ENCODE results near the gene EEF1E1. TPM values are rescaled to one million over a fixed set of nuclear protein-coding genes. Genes with fewer than 3 reads are reported as not detected.

The EEF1E1 gene
- total RNA-seq, 1 donor from 2014 or later: 88.8 TPM

DNA sequence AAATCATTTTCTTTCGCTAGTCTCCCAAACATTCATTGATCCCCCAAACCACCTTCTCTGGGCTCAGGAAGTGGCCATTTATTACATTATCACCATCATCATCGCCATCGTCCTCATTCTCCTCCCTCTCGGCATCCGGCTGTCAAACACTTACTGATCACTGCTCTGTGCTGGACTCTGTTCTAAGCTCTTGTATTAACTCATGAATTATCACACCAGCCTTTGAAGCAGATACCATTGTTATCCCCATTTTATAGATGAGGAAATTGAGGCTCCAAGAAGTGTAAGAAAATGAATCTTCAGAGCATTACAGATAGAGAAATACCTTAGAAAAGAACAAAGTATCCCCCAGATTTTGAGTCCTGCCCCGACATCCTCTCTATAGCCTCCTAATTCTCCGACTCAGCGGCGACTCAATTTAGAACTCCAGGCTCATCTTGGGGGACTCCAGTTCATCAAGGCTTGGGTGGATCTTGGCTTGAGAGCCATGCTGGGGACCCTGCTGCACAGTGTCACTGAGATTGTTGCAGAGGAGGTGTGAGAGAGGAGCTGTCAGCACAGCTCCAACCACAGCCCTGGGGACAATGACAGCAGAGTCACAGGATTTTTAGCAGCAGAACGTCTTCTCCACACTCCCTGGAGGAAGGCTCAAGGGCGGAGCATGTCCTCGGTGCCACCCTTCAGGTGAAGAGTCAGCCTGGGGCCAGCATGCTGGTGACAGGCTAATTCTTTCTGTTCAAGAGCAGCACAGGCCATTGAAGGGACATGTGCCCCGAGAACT, 6.6 kb upstream of the EEF1E1 start:
- no peak overlapping the region for H3K4me3 ChIP-seq (ENCODE audit: low read depth, low read length)
- TF ChIP-seq, protein P1, sequence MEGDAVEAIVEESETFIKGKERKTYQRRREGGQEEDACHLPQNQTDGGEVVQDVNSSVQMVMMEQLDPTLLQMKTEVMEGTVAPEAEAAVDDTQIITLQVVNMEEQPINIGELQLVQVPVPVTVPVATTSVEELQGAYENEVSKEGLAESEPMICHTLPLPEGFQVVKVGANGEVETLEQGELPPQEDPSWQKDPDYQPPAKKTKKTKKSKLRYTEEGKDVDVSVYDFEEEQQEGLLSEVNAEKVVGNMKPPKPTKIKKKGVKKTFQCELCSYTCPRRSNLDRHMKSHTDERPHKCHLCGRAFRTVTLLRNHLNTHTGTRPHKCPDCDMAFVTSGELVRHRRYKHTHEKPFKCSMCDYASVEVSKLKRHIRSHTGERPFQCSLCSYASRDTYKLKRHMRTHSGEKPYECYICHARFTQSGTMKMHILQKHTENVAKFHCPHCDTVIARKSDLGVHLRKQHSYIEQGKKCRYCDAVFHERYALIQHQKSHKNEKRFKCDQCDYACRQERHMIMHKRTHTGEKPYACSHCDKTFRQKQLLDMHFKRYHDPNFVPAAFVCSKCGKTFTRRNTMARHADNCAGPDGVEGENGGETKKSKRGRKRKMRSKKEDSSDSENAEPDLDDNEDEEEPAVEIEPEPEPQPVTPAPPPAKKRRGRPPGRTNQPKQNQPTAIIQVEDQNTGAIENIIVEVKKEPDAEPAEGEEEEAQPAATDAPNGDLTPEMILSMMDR (conservative IDR thresholded peaks at IDR 0.05; ENCODE audit: low read depth, low read length): no peak
- DNase-seq (ENCODE audit: low read depth): no peak

DNA sequence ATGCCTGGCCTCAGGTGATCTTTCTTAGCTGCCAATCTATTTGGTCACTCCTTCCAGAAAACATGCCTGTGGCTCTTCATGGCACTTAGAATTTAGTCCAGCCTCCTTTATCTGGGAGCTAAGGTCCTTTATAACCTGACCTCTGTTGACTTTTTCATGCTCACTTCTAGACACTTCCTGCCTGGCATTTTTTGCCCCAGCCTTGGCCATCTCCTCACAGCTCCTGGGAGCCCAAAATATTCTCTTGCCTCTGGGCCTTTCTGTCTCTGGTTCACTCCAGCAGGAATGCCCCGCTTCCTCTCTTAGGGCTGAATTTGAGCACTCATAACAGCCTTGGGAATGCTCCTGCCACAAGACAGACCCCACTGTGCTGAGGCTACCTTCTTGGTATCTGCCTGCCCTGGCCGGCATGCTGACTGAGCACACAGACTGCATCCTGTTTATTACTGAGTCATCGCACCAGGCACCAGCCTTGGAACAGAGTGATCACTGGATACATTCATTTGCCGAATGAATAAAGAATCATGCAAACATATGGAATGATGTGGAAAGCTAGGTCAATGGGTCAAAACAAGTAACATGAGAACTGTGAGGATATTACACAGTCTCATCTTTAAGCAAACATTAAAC, 5.8 kb upstream of the EEF1E1 start:
- DNase-seq (ENCODE audit: low read depth): no peak
- no peak overlapping the region for H3K4me3 ChIP-seq (ENCODE audit: low read depth, low read length)
- TF ChIP-seq, protein P1 (conservative IDR thresholded peaks at IDR 0.05; ENCODE audit: low read depth, low read length): no peak

DNA sequence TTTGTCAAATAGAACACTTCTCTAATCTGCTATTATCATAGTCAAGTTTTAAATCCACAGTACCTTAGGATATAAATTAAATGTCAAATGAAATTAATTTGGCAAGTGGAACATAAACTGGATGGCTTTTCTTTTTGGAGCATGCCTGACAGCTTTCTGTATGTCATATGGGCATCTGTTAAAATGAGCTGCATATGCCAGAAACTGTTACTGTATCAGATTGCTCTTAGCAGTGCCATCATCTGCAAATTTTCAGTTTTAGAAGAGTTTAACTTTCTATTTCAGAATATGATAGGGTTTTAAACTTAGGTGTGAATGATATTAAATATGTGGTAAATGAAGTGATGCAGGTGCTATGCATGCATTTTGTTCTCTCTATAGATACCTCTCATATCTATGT, 3.4 kb upstream of the EEF1E1 start:
- H3K4me3 ChIP-seq (ENCODE audit: low read depth, low read length): no peak overlapping the region
- no peak for DNase-seq (ENCODE audit: low read depth)
- TF ChIP-seq, protein P1 (conservative IDR thresholded peaks at IDR 0.05; ENCODE audit: low read depth, low read length): no peak

DNA sequence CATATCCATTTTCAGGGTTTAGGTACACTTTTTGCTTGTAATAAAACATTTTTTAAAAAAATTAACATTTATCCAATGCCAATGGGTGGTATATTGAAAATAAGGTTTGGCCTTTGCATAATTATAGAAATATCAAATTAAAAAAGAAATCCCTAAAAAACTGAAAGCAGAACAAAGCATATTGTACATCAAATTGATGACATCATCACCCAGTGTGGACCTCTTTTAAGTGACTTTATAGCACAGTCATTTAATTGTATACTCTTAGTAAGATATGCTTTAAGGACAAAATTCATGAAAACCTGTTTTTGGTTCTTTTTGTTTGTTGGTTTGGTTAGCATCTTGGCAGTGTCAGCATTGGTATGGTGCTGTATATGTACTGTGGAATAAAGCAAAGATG, 1.4 kb upstream of the EEF1E1 start:
- TF ChIP-seq, protein P1 (conservative IDR thresholded peaks at IDR 0.05; ENCODE audit: low read depth, low read length): no peak
- no peak overlapping the region for H3K4me3 ChIP-seq (ENCODE audit: low read depth, low read length)
- no peak for DNase-seq (ENCODE audit: low read depth)

DNA sequence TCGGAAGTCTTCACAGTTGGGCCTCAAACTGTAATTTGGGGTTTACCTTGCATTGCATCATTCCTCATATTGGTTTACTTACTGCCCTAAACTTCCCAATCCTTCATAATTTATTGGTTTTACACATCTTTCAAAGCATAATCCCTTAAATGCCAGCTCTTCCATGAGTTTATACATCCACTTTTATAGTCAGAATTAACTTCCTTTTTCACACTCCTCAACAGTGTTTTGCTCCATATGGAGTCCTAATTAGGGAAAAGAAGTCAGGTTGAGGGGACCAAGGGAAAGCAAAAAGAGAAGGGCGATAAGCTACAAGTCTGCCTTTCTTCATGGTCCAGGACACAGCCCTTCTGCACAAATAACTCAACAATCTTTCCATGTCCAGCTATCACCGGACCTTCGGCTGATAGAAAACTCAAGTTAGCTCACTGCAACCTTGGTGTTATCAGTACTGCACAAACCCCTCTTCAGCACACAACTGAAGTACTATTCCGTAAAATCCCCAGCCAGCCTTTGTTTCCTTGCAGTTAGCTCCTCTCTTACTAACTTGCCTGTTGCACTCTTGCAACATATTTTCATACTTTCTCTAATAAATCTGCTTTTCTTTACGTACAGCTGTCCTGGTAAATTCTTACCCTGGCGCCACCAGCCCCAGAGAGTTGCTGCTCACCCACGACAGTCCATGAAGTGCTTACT, 2.0 kb downstream of the EEF1E1 start:
- peak overlapping the region; percentile 11 for H3K4me3 ChIP-seq (ENCODE audit: low read depth, low read length)
- TF ChIP-seq, protein P1 (conservative IDR thresholded peaks at IDR 0.05; ENCODE audit: low read depth, low read length): no peak
- no peak for DNase-seq (ENCODE audit: low read depth)

DNA sequence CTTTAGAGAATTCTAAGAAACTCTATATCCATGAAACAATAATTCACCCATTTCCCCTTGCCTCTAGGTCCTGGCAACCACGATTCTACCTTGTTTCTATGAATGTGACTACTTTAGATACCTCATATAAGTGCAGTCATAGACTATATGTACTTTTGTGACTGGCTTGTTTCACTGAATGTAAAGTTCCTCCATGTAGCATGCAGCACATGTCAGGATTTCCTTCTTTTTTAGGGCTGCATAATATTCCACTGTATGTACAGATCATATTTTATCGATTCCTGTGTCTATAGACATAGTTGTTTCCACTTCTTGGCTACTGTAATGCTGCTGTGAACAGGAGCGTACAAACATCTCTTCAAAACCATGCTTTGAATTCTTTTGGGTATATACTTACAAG, 11.7 kb downstream of the EEF1E1 start:
- no peak overlapping the region for H3K4me3 ChIP-seq (ENCODE audit: low read depth, low read length)
- no peak for DNase-seq (ENCODE audit: low read depth)
- TF ChIP-seq, protein P1 (conservative IDR thresholded peaks at IDR 0.05; ENCODE audit: low read depth, low read length): no peak
